GM19025 (cell line): ENCODE results near the gene CAB39.

Source experiments
- ATAC-seq: cut with Tn5 transposase; IDR thresholded peaks from one replicate; pipeline ENCODE4 v1.9.1; 2021; ENCODE audit warnings: mild to moderate bottlenecking, low read depth, moderate library complexity; ENCODE audit not compliant: unreplicated experiment

CAB39 gene

GRCh38 chr2:230849633-230850357 is 137.2 kb downstream of the CAB39 start:
- no peak for ATAC-seq

- ATAC-seq: no peak
These were observed 137.7 kb downstream of the CAB39 start for GRCh38 chr2:230850358-230850658.

GRCh38 chr2:230852113-230852512 is 139.5 kb downstream of the CAB39 start:
- no peak for ATAC-seq

- no peak for ATAC-seq
These were observed 149.1 kb downstream of the CAB39 start for GRCh38 chr2:230861552-230862255.

- no peak for ATAC-seq
These were observed 149.7 kb downstream of the CAB39 start for GRCh38 chr2:230862292-230862691.

GRCh38 chr2:230863031-230863430 is 150.4 kb downstream of the CAB39 start:
- ATAC-seq: no peak

GRCh38 chr2:230863442-230864121 is 150.9 kb downstream of the CAB39 start:
- ATAC-seq: no peak

- no peak for ATAC-seq
These were observed 151.5 kb downstream of the CAB39 start for GRCh38 chr2:230864122-230864604.

- peak; percentile 54 for ATAC-seq
These were observed 152.1 kb downstream of the CAB39 start, which contains the start of gene ITM2C for GRCh38 chr2:230864605-230865306. TSS of gene ITM2C (plus strand) at chr2:230864942. CDS start at chr2:230865026, 84 bp downstream.

- no peak for ATAC-seq
These were observed 152.7 kb downstream of the CAB39 start for GRCh38 chr2:230865307-230865765.

- ATAC-seq: no peak
These were observed 153.4 kb downstream of the CAB39 start for GRCh38 chr2:230865766-230866755.

- no peak for ATAC-seq
These were observed 154.3 kb downstream of the CAB39 start for GRCh38 chr2:230866756-230867523.

- no peak for ATAC-seq
These were observed 155.7 kb downstream of the CAB39 start for GRCh38 chr2:230868161-230868946.

- ATAC-seq: no peak
These were observed 156.6 kb downstream of the CAB39 start for GRCh38 chr2:230868947-230869913.

- ATAC-seq: no peak
These were observed 157.4 kb downstream of the CAB39 start for GRCh38 chr2:230869914-230870543.
